Activated CD4-positive, CD25-positive, alpha-beta regulatory T cell (primary cell): Measurements from ENCODE around the gene GNB1.
"Not testable (repeated sequence)": the region's sequence is repeated elsewhere in the genome, so short reads cannot be mapped to it uniquely, and the experiment has no call there.

Experiments used
- DNase-seq, 4 experiments: peaks; one replicate each; lab custom pipeline; 2025; lab: John Stamatoyannopoulos, UW

Gene GNB1

DNA sequence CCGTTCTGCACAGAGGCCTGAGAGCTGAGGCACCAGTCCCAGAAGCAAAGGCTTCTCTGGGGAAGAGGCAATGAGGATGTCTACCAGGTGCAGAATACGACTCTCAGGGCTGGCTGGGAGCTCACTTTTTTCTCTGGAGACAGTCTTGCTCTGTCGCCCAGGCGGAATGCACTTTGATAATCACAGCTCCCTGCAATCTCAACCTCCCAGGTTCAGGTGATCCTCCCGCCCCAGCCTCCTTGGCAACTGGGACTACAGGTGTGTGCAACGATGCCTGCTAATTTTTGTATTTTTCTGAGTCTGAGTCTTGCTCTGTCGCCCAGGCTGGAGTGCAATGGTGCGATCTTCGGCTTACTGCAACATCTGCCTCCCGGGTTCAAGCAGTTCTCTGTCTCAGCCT is 130.2 kb downstream of the GNB1 start:
- no peak for DNase-seq

DNA sequence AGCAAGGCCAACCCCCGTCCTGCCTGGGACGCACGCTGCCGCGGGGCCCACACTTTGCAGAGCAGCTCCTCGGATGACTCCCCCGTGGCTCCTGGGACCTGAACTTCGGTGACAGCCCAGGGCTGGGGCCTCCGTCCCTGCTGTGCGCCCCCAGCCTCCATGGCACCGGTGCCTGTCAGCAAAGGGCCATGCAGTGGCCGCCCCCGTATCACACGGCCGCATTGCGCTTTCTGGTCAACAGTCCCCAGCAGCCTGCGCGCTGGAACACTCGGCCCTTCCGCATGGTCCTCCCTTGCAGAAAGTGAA is 130.6 kb downstream of the GNB1 start:
- no peak for DNase-seq

- no peak for DNase-seq
Measured at GRCh38 chr1:1759456-1760344, 131.2 kb downstream of the GNB1 start.

DNA sequence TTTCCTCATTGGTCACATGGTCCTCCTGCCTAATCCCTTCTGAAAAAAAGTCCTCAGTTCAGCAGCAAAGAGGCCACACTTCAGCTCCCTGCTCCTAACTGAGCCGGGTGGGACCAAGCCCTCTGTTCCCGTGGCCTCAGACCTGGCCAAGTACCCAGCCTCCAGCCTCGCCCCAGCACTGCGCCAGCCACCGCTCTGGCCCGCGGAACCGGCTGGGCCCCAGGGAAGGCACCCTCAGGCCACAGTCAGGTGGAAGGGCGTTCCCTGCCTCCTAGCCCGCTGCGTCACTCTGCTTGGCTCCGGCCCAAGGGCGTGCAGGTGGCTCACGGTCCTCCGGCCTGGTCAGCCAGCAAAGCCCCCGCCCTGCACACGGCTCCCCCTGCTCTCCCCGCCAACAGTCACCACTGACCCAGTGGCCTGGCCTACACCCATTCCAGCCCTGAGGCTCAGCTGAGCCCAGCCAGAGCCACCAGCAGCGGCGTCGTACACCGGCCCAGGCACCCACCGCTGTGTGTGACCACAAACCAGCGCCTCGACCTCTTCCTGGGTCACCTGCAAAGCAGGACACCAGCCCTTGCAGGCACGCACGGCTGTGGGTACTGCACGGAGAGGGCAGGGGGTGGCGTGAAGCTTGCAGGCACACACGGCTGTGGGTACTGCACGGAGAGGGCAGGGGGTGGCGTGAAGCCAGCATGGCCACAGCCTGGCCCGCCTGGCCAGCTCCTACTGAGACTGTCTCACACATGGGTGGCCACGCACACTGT is 132.0 kb downstream of the GNB1 start:
- no peak for DNase-seq

DNA sequence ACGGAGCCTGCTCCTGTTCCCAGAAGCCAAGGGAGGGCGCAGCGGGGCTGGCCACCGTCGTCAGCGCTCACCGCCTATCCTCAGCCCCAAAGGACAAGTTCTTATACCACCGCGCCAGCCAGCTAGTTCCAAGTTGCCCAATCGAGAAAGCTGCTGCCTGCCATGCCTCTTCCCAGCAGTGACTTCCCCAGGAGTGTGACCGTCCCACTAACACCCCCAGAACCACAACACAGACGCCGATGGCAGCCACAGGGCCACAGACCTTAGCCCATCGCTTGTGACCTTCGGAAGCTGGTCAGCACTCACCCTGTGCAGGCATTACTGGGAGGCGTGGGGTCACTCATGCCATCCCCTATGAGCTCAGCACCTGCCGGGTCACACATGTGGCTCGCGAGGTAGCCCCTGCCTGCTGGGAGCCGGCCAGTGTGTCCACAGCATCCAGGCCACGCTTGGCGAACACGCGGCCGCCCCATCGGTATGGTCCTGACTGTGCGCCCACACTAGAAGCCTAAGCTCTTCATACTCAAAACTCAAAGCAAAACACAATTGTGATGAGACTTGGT is 132.7 kb downstream of the GNB1 start:
- DNase-seq: no peak

- DNase-seq: no peak
Measured at GRCh38 chr1:1757422-1758058, 133.3 kb downstream of the GNB1 start.

- DNase-seq: no peak
Measured at GRCh38 chr1:1756661-1757421, 134.0 kb downstream of the GNB1 start.

- no peak for DNase-seq
Measured at GRCh38 chr1:1755852-1756251, 135.0 kb downstream of the GNB1 start.

- DNase-seq: no peak
Measured at GRCh38 chr1:1755426-1755825, 135.5 kb downstream of the GNB1 start.

- no peak for DNase-seq
Measured at GRCh38 chr1:1754051-1754815, 136.7 kb downstream of the GNB1 start.

DNA sequence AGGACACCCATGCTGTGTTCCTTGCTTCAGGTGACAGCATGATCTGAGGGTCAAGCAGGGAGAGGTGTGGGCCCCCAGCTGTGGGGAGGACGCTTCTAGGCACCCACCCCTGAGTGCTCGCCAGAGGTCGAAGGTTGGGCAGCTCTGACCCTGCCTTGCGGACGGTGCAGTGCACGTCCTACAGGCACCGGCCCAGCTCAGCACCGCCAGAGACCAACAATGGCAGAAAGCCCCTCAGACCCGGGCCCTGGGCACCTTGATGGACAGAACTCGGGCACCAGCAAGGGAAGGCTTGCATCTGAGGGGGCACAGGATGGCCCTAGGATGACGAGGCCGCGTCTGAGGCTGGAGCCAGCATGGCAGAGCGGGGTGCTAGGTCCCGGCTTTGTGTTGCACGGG is 137.3 kb downstream of the GNB1 start:
- no peak for DNase-seq

- no peak for DNase-seq
Measured at GRCh38 chr1:1752636-1753606, 138.0 kb downstream of the GNB1 start.

- no peak for DNase-seq
Measured at GRCh38 chr1:1752190-1752589, 138.7 kb downstream of the GNB1 start.

DNA sequence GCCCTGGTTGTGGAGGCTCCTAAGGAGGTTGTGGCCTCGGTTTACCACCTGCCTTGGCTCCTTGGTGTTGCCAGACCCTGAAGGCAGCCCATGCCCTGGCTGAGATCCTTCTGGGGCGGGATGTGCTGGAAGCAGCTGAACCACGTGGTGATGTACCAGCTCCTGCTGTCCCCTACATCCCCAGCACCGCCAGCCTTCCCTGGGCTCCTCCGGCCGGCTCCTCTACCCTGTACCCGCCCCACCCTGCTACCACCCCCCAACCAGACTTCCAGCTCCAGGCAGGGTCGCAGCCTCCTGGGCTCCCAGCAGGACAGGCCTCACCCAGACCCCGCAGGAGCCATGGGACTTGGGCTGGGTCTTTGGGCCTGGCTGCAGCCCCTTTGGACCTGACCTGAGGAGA is 140.9 kb downstream of the GNB1 start:
- not testable (repeated sequence) for DNase-seq

- no peak for DNase-seq
Measured at GRCh38 chr1:1748686-1749321, 142.1 kb downstream of the GNB1 start.

- not testable (repeated sequence) for DNase-seq
Measured at GRCh38 chr1:1746566-1746909, 144.3 kb downstream of the GNB1 start.

GRCh38 chr1:1745651-1746565 is 145.0 kb downstream of the GNB1 start:
- peak; percentile 76 to 95 (median 84) for DNase-seq

GRCh38 chr1:1742529-1742928 is 148.4 kb downstream of the GNB1 start:
- DNase-seq: not testable (repeated sequence)
